ENCODE data around the gene ZDHHC11.
A peak's percentile ranks its signal among the peaks of the same experiment; 100 is the strongest.
"Not testable (repeated sequence)": the region's sequence is repeated elsewhere in the genome, so short reads cannot be mapped to it uniquely, and the experiment has no call there.

The ZDHHC11 gene

DNA sequence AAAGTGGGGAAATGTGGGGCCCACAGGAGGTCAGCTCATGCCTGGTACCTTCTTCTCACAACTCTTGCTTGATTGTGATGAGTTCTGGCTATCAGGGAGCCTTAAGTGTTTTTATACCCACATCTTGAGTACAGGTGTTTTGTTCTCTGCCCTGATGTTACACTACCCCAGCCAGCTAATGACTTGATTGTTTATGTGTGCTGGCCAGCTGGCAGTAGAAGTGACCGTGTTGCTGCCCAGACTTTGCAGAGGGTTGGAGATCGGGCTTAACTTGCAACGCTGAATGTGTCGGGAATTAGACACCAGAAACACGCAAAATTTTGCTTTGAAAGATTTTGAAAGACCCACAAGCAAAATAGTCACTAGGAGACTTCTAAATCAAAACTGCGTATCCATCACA lies 49.3 kb downstream of the ZDHHC11 start:
- DNase-seq (no peak), ATAC-seq (no peak)

DNA sequence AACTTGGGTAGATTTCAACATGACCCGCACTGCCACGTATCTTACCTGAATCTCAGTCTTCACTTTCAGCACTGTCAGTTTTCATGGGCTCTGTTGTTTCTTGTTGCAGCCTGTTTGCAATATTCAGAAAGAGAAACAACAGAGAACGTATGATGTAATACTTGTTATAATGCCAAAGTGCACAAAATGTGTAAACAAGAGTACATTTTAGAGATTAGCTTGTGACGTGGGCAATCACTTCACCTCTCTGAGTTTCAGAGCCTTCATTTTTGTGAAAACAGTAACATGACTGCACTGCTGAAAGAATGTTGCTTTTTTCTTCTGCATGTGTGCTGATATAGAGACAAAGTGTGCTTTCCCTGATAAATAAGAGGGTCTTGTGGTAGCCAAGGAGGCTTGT lies 49.7 kb downstream of the ZDHHC11 start:
- DNase-seq, ATAC-seq: not testable (repeated sequence)

DNA sequence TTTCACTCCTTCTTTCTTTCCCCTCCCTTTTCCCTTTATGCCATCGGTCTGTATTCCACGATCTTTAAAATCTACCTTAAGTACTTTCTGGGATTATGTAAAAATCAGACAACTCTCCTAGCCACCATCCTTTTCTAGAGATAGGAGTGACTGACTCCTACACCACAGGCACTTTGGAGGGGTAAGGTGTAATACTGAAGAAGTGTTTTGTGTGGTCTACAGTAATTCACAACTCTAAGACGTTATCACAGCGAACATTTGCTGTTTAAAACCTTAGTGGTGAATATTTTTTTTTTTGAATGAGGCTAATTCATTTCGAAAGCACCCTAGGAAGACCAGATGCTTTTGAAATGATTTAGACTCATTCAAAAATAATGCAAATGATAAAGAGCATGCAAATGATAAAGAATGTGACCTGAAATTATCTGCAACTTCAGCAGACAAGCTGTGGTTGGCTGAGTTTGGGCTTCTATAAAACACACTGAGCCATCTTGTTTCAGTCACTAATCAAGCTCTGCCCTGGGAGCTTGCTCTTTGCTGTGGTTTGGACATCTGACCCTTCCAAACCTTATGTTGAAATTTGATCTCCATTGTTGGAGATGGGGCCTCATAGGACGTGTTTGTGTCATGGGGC lies 52.2 kb downstream of the ZDHHC11 start:
- not testable (repeated sequence) for DNase-seq
- peak; percentile 7 for ATAC-seq

DNA sequence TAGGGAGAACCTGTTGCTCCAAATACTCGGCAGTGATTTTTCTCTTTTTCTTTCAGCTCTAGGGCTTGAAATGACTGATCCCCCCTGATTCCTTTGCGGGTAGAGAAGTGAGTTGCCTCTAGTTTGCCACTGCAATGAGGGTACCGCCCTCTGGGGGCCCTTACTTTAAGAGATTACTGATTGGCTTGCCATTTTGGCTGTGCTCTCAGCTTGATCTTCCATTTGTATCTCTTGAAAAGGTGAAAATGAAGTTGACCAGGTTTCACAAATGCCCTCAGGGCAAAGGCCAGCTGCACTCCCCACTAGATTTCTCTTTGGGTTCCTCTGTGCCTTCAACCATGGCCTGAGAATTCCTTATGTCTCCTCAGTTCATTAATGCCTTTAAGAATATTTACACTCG lies 52.8 kb downstream of the ZDHHC11 start:
- DNase-seq, ATAC-seq: not testable (repeated sequence)

DNA sequence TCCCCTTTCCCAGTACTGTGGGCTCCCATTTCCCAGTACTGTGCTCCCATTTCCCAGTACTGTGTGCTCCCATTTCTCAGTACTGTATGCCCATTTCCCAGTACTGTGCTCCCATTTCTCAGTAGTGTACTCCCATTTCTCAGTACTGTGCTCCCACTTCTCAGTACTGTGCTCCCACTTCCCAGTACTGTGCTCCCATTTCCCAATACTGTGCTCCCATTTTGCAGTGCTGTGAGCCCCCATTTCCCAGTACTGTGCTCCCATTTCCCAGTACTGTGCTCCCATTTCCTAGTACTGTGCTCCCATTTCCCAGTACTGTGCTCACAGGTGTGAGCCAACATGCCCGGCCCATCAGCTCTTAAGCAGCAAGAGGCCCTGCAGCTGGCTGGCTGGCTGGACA lies 54.9 kb downstream of the ZDHHC11 start:
- ATAC-seq, DNase-seq: not testable (repeated sequence)

DNA sequence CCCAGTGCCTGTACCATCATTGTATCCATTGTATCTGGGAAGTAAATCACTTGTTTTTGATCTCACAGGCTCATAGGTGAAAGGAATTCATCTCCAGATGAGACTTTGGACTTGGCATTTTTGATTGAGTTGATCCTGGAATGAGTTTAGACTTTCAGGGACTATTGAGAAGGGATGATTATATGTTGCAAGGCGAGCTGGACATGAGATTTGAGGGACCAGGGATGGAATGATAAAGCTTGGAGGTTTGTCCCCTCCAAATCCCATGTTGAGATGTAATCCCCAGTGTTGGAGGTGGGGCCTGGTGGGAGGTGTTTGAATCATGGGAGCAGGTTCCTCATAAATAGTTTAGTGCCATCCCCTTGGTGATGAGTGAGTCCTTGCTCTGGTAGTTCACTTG lies 55.8 kb downstream of the ZDHHC11 start:
- not testable (repeated sequence) for ATAC-seq, DNase-seq

DNA sequence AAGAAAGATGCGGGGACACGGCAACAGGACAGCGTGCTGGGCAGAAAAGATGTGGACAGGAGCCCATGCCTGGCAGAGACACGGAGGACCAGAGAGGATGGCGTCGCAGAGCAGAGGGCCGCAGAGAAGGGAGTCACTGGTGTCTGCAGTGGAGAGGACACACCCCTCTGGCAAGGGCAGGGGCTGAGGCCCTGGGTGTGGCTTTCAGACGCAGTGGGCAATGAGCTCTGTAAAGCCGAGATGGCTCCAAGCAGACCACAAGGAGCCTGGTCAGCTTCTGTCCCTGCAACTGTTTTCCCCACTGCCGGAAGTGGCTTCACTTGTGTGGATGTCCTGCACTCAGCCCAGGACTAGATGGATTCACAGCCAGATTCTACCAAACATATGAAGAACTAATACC lies 62.1 kb downstream of the ZDHHC11 start:
- not testable (repeated sequence) for DNase-seq, ATAC-seq

DNA sequence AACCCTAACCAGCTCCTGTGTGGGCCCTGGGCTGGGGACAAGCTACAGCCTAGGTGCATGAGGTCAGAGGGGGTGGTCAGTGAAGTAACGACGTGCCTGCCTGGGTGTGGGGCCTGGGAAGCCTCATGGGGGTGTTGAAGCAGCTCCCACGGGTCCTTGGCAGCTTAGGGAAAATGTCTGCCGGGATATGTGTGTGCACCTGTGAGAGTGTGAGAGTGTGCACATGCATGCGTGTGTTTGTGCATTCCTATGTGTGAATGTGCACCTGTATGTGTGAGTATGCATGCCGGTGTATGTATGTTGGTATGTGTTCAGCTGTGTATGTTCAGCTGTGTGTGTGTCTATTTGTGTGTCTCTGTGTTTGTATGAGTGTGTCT lies 62.9 kb downstream of the ZDHHC11 start:
- ATAC-seq, DNase-seq: not testable (repeated sequence)

DNA sequence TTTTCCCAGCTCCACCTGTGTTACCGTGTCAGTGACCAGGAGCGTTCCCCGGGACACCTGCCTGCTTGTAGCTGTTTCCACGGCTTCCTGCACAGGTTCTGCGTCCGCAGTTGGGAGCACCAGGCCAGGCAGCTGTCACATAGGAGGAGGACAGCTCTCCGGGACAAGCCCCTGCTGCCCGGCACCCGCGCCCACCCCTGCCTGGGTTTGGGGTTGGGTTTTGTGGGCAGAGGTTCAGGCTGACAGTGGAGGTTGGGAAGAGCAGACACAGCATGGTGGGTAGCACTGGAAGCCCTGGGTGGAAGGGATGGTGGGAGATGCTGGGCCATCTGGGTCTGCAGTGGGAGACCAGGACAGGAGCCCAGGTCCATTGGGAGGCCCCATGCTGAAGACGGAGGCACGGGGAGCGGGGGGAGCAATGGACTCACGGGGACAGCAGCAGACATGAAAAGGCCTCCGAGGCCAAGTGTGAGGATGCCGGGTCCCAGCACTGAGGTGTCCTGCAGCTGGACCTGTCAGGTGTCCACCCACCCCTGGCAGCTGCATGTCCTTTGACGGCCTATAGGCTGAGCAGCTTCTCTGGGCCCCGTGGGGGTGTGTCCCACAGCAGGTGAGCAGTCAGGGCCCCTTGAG lies 63.4 kb downstream of the ZDHHC11 start:
- DNase-seq, ATAC-seq: not testable (repeated sequence)

DNA sequence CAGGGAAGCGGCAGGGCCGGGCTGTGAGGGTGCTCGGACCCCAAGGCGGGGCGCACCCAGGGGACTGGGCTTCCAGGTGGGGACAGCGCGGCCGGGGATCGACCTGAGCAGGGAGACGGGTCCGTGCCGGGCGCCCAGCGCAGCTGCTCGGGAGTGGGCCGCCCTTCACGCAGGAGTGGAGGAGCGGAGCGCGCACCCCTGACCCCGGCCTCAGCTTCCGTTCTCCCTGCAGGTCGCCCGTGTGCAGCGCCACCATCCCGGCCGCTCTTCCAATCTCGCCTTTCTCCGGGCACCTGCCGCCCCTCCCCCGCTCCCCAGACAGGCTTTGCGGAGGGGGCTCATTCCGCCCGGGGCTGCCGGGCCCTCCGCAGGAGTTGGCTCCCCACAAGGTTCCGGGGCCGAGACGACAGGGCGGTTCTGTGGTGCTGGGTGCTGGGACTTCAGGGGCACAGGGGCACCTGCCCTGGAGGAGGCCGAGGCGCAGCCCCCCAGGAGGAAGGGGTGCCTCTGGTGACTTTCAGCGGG lies 65.5 kb downstream of the ZDHHC11 start:
- peak; percentile 1 for ATAC-seq
- not testable (repeated sequence) for DNase-seq

DNA sequence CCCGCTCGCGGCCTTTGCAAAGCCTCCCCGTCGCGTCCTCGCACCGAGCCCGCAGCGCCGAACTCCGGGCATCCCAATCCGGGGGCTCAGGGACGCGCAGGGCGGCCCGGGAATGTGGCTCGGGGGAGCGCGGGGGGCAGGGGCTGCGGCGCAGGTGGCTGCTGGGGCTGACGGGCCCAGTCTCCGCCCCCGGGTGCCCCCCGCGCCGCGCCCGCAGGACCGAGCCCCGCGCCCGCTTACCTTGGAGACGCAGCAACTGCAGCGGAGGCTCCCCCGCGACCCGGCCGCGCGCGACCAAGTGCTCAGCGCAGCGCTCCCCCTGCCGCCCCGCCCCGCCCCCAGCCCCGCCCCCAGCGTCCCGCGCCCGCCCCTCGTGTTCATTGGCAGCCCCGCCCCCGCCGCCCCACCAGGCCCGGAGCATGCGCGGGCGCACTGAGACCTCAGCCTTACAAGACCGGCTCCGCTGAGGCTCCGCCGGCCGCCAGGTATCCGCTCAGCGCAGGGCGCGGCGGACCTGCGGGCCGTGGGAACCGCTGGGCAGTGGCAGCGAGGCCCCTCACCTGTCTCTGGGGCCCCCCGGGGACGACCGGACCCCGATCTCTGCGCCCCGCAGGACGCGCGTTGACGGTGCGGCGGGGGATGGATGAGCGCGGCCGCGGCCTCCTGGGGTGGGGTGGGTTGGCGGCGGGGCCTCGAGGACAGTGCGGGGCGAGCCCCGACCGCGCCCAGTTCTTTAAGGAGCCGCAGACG lies 66.2 kb downstream of the ZDHHC11 start, which contains the start of gene ZDHHC11B:
ZDHHC11B (minus strand) TSS at position 302 of the 750 bp plus-strand sequence. CDS start 17,810 bp downstream, outside the sequence.
- ATAC-seq (peak; percentile 74), DNase-seq (peak; percentile 95)

DNA sequence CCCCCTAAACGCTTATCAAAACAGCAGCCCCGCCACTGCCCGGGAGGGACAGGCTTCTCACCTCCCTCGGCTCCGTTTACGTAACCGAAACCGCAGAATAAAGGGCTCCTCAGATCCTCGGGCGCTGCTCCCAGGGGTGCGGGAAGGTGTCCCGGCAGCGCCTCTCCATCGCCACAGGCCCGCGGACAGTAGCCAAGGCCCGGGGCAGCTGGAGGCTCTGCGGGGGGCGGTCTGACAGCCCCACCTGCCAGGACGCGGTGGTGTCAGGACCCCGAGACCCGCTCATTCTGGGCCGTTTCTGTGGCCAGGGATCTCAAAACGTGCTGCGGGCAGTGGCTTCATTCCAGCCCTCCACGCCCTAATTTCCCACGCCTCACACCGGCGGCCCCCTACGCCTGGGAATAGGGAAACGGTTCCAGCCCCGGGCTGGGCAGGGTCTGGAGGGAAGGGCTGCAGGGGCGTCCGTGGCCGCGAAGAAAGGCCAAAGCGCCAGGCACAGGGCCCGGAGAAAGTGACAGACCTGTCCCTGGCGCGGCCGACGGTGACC lies 66.8 kb downstream of the ZDHHC11 start:
- DNase-seq, result not testable (repeated sequence)

DNA sequence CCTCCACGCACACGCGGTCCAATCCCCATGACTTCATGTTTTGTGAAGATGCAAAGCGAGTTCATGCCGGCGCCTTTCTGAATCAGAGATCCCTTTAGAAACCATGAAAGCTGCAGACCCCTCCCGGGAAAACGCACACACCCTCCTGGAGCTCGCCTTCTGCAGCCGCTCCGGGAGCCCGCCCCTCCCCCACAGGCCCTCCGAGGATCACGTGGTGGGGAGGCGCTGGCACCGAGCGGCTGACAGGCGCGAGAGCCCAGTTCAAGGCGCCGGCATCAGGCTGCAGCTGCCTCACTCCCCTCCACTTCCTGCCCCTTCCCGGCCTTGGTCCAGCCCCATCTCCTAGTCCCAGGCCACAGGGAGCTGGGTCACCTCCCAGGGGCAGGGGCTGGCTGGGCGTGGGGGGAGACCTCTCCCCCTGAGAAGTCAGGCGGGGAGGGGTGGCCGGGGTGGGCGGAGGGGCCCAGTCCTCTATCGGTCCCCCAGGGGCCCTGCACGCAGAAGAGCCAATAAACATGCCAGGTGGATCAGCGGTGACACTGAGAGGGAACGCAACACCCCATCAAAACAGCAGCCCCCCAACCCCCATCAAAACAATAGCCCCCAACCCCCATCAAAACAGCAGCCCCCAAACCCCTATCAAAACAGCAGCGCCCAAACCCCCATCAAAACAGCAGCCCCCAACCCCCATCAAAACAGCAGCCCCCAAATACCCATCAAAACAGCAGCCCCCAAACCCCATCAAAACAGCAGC lies 67.6 kb downstream of the ZDHHC11 start:
- DNase-seq, result not testable (repeated sequence)
- ATAC-seq, result peak; percentile 33

More for the DNA sequence above, 66.8 kb downstream of the ZDHHC11 start:
- ATAC-seq, result peak; percentile 1

DNA sequence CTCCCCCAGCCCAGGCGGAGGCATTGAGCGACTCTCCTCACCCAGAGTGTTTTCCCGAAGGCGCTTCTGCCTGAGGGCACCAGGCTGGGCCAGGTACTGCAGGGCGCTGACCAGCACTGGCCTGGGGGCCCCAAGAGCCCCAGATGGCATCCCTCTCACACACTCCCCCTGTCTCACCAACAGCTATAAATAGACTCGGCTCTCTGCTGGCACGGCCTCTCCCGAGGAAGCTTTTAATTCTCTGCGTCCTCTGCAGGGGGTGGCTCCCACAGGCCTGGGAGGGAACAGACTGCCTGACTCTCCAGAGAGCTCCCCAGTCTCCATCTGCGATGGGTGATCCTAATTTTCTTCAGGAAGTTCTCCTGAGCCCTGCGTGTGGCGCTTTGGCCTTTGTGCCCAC lies 68.4 kb downstream of the ZDHHC11 start:
- ATAC-seq, result not testable (repeated sequence)

DNA sequence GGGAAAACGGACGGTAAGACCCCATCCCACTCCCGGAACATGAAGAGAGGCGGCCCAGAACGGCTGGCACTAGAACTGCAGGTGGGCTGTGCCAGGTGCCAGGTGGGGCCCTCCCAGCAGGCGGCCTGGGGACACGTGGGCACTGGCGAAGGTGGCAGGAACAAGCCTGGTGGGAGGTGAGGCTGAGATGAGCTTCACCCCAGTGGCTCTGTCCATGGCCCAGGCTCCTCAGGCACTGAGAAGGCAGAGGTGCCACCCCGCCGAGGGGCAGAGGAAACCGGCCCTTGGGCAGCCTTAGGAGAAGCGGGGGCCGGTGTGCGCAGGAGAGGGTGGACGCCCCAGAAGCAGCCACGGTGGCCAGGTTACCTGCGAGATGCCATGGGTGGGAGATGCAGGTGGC lies 70.2 kb downstream of the ZDHHC11 start:
- DNase-seq, ATAC-seq: not testable (repeated sequence)

More for the DNA sequence above, 68.4 kb downstream of the ZDHHC11 start:
- not testable (repeated sequence) for DNase-seq

DNA sequence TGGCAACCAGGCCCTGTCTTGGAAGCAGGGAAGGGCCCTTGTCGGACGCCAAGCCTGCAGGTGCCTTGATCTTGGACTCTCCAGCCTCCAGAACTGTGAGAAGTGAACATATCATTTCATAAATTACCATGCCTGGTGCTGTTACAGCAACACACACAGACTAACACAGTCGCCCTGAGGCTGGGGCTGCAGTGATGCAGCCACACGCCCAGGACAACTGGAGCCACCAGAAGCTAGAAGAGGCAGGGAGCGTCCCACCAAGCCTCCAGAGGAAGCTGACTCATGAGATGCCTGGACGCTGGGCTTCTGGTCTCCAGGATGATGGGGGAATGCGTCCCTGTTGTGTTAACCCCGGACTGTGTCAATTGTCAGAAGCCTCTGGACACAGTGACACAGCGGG lies 71.8 kb downstream of the ZDHHC11 start:
- not testable (repeated sequence) for ATAC-seq, DNase-seq

DNA sequence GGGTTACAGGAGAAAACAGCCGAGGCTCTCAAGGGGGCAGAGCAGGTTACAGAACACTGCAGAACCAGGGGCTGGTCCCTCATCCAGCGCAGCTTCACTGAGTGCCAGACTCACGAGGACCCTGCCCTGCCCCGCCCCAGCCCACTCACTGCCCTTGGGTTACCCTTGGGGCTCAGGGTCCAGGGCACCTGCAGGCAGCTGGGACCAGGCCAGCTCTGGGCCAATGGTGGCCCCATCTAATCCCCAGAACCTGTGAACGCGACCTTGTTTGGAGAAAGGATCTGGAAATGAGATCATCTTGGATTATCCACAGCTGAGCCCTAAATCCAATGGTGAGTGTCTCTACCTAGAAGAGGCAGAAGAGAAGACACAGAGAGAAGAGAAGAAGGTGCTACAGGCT lies 72.4 kb downstream of the ZDHHC11 start:
- ATAC-seq, result not testable (repeated sequence)

DNA sequence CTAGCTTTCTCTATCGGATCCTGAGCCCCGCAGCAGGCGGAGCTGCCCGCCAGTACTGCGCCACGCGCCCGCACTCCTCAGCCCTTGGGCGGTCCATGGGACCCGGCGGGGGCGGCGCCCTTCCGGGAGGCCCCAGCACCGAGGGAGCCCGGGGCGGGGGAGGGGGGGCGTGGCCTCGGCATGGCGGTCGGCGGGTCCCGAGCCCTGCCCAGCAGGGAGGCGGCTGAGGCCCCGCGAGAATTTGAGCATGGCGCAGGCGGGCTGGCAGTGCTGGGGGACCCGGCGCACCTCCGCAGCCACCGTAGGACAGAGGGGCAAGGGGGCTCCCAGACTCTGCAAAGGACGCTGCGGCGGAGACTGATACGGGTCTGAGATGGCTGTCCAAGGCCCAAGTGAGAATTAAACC lies 73.0 kb downstream of the ZDHHC11 start:
- ATAC-seq (no peak), DNase-seq (no peak)

More for the DNA sequence above, 72.4 kb downstream of the ZDHHC11 start:
- not testable (repeated sequence) for DNase-seq

DNA sequence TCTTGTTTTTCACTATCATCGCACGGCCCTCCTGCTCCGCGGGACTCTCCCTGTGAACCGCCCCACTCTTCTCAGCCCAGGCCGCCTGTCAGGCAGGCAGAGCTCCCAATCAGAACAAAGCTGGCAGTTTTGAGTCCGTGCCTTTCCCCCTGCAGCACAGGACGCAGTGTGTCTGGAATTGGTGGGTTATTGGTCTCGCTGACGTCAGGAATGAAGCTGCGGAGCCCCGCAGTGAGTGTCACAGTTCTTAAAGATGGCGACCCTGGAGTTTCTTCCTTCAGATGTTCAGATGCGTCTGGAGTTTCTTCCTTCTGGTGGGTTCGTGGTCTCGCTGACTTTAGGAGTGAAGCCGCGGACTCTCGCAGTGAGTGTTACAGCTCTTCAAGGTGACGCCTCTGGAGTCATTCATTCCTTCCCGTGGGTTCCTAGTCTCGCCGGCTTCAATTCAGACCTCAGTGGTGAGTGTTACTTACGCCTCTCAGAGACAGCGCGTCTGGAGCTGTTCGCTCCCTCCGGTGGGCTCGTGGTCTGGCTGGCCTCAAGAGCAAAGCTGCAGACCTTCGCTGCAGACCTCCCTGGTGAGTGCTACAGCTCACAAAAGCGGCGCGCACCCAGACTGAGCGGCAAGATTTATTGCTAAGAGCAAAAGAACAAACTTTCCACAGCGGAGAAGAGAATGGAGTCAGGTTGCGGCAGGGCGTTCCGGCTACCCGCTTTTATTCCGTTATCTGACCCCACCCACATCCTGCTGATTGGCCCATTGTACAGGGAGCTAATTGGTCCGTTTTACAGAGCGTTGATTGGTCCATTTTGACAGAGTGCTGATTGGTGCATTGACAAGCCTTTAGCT lies 73.7 kb downstream of the ZDHHC11 start:
- DNase-seq, result no peak

More for the DNA sequence above, 73.7 kb downstream of the ZDHHC11 start:
- ATAC-seq, result no peak
